AML-193 (cell line): ENCODE measurements around the gene ZSCAN10.

Experiments
- DNase-seq, 2 experiments: peaks; one replicate each; lab custom pipeline; 2025; lab: John Stamatoyannopoulos, UW

The ZSCAN10 gene

GRCh38 chr16:3046641-3047386, 52.3 kb downstream of the ZSCAN10 start:
- no peak for DNase-seq

- DNase-seq = no peak
Measured at GRCh38 chr16:3045758-3046640, 53.1 kb downstream of the ZSCAN10 start, which contains the start of gene MMP25. MMP25 (plus strand) TSS chr16:3046561; CDS start chr16:3046918, 357 bp downstream.

DNA sequence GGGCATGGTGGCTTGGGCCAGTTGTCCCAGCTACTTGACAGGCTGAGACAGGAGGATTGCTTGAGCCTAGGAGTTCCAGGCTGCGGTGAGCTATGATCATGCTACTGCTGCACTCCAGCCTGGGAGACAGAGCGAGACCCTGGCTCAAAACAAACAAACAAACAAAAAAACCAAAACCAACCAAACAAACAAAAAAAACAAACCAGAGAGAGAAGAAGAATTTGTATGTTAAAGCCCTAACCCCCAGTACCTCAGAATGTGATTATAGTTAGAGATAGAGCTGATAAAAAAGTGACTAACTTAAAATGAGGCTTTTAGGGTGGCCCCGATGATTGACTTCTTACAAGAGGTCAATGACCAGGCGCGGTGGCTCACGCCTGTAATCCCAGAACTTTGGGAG, 54.4 kb downstream of the ZSCAN10 start:
- no peak for DNase-seq

DNA sequence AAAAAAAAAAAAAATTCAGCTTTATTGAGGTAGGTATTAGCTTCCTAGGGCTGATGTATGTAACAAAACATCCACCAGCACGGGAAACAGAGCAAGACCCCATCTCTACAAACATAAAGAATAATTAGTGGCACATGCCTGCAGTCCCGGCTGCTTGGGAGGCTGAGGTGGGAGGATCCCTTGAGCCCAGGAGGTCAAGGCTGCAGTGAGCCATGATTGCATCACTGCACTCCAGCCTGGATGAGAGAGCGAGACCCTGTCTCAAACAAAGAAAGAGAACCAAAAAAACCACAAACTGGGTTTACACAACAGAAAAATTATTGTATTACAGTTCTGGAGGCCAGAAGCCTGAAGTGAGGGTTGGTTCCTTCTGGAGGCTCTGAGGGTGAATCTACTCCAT, 56.7 kb downstream of the ZSCAN10 start:
- DNase-seq = no peak

DNA sequence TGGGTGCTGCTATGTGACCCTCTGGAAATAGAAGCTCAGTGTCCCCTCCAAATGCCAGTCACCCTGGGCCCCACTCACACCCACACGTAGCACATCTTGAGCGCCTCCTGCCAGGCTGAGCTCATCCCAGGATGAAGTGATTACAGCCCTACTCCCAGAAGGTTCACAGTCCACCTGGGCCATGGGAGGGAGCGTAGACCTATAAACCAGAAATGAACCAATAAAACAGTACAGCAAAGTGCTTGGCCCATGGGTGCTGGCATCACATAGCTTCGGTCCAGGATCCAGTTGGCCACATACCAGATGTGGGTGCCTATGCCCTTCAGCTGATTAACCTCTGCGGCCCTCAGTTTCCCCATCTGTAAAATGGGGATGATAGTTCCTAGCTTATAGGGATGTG, 60.2 kb downstream of the ZSCAN10 start:
- no peak for DNase-seq
